ENCODE measurements around the gene DUS1L.
A peak's percentile ranks its signal among the peaks of the same experiment; 100 is the strongest.

Gene DUS1L

DNA sequence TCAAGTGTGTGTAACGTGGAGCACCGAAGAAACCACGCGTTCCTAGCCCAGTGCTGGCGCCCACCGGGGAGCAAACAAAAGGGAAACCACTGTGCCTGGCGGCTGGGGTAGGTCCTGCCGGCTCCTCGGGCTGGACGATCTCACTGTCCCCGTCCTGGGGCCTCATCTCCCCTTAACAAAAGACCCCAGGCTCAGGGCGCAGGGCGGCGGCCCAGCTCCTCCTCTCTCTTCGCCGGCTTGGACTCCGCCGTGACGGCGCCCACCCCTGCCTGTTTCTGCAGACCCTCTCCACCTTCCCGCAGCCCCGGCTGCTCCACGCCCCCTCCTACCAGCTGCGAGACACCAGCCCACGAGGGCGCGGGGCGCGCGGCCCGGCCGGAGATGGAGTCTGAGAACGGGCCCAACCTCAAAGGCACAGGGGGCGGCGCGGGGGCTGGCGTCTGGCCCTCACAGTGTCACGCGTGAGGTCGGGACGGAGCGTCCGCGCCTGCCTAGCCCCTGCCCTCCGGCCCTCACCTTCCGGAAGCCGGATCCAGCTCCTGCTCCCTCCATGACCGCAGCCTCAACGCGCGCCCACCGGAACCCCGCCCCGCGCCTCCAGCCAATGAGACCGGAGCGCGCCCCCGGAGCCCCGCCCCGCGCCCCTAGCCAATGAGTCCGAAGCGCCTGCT is 43.2 kb downstream of the DUS1L start, which contains the start of gene CENPX:
Gene CENPX (minus strand): TSS at position 569 of the 671 bp plus-strand sequence. CDS start 17 bp downstream, at position 552.
- DNase-seq, result peak; percentile 13

DNA sequence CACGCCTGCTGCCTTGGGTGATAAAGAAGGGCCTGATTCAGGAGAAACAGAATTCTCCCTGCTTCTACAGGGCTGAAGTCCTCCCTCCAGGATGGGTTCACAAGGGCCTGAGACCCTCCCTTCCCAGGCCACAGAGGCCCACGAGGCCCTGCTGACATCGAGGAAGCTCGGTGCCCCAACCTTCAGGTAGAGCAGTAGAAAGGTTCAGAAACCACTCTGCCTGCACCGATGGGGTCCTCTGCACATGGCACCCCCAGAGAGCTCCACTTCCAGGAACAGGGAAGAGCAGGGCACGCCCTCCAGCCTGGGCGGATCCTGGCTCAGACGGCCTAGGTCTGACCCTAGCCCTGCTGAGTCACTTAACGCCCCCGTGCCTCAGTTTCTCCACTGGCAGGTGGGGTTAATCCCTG is 43.7 kb downstream of the DUS1L start:
- no peak for DNase-seq

DNA sequence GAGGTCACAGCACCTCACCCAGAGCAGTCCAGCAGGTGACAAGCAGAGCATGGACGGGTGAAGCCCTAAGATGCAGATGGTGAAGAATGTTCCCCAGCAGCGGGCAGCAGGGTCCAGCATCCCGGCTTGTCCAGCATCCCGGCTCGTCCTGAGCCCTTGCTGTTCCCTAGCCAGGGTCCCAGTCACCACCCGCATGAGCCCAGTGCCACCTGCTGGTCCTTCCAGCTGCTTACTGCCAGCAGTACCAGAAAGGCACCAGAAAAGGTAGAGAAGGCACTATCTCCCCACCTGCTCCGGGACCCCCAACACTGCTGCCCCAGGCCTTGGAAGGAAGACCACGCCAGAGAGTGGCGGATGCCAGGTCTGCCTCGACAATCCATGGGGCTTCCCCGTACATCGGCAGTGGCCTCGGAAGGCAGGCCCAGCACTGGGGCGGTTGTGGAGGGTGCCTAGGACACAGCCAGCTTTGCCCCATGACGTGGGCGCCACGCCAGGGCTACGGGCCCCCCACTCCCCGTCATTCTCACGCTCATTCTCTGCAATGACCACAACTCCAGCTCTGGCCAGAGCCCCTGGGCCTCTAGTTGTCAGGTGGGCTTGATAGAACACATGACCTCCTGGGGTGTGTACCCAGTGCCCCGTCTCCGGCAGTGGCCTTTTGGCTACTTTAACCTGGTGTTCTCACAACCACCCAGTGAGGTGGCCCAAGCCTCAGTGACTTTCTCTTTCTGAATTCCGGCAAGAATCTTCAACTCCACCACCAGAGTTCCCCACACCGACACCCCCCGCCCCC is 44.3 kb downstream of the DUS1L start:
- peak; percentile 59 for DNase-seq

DNA sequence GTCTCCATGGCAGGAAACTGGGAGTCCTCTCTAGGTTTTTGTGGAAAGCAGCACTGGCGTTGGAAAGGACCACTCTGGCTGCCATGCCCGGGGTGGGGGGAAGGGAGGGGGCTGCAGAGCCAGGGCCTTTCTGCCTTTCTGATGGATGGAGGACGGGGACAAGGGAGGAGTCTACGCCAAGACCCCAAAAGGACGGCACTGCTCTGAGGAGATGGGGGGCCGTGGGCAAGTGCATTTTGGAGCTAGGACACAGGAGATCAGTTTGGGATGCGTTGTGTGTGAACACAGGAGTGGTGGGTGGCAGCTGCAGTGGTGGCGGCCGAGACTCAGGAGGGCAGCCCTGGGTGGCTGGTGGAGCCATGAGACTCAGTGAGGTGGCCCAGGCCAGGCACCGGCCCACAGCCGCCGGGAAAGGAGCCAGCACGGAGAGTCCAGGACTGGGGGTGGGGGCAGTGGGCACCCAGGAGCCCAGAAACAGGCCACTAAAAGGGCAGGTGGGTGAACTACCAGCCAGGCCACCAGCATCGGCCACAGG is 45.0 kb downstream of the DUS1L start:
- no peak for DNase-seq

DNA sequence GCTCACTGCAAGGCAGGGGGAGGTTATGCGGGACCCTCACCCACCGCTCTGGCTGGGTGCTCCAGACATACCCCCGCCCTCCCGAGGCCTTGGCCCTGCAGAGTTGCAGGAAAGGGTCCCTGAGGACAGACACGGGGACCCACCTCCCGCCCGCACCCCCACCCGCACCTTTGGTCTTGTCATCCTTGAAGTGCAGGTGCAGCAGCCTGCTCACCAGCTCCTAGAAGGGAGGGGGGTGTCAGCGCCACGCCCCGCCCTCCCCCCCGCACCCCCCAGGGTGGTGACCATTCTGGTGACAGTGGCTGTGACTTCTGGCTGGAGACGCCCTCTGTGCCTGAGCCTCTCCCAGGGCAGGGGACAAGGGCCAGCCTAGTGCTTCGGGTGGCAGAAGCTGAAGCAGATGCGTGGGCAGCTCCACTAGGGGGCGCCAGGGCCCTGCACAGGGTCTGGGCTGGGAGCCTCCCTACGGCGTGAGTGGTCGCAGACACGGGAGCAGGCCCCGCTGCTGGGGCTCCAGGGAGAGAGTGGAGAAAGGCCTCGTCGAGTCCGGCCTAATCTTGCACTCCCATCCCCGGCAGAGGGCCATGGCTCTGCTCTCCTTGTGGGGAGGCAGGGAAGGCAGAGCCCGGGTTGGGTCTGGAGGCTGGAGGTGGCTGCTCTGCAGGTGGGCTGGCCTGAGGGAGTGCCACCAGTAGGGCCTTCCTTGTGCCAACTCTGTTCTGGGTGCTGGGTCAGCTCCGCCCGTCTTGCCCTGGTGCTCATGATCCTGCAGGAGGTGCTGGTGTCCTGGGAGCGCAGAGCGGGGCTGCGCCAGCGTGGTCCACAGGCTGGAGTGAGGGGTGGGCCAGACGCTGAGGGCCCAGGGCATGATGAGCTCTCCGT is 45.7 kb downstream of the DUS1L start:
- DNase-seq, result peak; percentile 67

DNA sequence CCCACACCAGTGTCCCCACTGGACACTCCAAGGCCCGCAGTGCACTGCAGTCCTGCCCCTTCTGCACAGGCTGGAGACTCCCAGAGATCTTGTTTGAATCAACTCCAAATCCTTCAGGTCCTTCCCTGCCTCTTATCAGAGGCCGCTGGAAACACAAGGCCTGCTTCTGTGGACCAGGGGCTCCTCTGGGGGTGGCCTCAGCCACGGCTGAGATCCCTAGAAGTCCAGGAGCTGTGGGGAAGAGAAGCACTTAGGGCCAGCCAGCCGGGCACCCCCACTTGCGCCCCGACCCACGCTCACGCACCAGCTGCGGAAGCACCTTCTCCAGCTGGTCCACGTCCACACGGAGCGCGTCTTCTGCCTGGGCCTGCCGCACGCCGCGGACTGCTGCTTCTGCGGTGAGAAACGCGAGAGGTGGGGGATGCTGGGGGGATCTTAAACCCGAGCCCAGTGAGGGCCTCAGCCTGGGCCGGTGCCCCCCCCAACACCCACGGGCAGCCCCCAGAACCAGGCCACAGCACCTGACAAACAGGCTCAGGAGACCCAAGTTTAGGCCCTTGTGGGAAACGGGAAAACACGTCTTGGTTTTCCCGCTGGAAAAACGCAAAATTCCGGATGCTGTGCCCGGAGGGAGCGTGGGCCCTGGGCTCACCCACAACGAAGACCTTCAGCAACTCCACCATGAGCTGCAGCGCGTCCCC is 46.5 kb downstream of the DUS1L start:
- no peak for DNase-seq

DNA sequence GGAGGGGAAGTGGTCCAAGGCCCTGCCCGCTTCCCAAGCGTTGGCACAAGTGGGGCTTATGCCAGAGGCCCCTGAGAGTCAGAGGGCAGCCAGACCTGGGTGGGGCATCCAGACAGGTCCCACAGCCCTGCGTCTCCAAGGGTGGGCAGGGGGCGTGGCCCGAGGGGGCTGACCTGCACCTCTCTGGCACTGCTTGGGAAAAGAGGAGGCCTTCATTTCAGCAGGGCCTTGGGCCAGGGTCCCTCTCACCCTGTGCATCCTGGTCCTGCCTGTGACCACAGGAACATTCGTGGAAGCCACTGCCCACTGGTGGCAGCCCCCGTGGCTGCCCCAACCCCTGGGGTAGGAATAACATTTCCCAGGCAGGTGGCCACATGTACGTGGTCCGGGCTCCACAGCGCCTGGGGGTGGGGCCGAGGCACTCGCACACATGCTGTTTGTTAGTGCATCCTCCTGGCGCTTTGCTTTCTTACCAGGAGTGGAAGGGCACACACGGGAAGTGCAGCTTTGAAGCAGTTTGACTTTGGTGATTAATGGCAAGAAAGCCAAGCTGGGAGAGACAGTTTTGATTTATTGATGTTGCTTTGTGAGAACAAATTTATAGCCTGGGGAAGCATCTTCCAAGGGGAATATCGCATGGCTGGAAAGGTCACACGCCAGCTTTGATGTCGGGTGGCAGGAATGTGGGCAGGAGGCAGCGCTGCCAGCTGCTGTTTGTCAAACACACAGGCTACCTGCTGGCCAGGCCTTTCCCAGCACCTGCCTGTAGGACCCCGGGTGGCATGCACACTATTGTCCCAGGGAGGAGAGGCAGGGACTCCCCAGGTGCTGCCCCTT is 47.2 kb downstream of the DUS1L start:
- DNase-seq, result no peak

DNA sequence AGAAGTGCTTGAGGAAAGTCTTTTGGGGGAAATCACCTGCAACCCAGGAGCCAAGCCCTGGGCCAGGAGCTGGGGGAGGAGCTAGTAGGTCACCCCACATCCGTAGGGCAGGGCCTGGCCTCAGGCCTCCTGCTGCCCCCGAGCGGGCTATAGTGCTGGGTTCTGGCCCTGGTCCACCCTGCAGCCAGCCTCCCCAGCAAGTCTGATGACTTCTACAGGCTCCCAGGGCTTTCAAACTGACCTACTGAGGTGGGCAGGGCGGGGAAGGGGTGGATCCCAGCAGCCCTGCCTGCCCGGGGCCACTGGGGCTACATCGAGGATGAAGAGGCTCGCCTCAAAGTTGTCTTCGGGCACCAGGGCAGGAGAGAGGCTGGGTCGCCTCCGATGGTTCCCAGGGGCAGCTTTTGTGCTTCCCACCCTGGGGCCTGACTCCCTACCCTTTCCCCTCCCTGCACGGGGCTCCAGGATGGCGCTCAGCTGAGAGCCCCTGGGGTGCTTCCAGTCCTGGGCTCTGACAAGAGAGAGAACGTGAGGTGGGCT is 47.9 kb downstream of the DUS1L start:
- DNase-seq, result no peak

DNA sequence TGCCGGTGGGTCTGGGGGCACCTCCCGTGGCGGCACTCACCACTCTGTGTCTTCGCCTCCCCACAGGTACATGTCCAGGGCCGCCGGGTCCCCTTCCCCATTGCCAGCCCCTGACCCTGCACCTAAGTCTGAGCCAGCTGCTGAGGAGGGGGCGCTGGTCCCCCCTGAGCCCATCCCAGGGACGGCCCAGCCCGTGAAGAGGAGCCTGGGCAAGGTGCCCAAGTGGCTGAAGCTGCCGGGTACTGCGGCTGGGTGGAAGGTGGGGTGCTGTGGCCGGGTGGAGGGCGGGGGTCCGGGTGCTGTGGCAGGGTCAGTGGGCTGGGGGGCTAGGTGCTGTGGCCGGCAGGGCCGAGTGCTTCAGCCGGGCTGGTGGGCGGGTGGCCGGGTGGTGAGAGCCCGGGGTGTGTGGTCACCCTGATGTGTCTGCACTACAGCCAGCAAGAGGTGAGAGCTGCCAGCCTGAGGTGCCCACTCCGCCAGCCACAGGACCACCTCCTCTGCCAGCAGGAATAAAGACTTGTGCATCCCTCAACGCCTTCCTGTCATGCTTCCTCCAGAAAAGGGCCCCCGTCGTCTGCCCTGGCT is 48.6 kb downstream of the DUS1L start:
- DNase-seq, result no peak

DNA sequence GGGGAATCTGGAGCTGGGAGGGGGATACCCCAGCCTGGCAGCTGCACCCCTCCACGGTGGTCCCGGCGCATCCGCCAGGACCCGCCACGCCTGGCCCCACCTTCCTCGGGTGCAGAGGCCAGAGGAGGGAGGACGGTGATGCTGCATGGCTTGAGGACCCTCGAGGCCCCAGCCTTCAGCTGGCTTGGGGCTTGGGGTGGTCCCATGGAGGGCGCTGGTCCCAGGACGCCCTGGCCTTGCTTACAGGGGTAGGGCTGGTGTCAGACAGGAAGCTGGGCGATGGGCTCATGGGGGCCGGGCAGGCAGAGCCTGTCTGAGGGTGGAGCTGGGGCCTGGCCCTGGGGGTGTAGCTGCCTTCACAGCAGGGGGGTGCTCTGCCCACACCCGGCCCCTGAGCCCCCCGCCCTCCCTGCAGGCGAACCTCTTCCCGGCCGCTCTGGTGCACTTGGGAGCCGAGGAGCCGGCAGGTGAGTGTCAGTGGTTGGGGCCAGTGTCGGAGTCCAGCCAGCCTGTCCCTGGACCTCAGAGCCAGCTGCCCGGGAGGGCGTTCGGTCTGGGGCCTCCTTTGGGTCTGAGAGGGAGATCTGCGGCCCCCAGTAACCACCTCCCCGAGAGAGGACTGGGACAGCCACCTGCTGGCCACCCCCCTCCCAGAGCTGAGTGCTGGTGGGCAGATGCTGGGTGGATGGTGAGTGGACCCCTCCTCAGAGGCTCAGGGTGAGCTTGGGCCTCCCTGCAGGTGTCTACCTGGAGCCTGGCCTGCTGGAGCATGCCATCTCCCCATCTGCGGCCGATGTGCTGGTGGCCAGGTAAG is 49.3 kb downstream of the DUS1L start:
- no peak for DNase-seq

DNA sequence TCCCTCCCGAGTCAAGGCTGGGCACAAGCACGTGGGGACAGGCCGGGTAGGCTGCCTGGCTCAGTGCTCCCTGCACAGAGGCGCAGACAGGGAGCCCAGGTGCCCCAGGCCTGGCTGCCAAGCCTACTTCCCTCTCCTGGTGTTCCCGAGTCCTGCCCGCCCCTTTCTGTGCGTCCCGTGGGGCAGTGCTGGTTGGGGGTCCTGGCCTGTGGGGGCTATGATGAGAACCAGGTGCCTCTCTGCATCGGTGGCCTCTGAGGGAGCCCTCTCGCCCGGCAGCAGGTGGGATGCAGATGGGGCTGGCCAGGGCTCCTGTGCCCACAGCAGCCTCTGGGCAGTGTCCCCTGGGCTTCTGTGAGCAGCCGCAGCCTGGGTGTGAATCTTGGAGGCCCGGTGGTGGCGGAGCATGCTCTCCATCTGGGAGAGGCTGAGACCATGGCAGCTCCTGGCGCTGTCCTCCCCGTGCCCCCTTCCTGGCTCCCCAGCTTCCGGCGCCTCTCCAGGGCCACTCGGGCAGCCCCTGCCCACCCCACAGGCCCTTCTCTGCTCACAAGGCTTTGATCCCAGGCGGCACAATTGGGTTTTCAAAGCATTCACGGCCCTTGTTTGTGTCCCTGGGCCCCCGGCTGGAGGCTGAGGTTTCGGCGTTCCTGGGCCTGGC is 50.2 kb downstream of the DUS1L start:
- DNase-seq, result no peak

DNA sequence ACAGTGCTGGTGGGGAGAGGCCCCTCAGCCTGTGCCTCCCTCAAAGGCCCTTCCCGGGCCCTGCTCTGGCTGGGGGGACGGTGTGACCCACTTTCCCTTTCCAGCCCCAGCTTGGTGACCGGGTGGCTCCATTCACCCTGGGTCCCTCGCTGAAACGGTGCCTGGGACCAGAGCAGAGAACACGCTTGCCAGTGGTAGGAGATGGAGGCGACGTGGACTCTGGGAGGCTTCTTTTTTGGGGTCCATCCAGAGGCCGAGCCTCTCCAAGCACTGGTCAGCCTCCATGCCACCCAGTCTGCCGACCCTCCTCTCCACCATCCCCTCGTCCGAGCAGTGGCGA is 50.7 kb downstream of the DUS1L start:
- DNase-seq, result no peak

DNA sequence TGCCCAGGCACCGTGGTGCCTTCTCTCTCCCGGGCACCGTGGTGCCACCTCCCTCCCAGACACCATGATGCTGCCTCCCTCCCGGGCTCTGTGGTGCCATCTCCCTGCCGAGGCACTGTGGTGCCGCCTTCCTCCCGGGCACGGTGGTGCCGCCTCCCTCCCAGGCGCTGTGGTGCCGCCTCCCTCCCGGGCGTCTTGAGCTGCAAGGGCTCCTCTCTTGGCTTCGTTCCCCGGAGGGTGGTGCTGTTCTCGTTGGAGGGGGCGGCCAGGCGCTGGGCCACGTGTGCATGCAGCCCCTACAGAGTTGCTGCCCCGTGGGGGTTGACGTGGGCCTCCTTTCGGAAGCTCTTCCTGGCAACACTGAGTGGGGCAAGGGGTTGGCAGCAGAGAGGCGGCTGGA is 51.2 kb downstream of the DUS1L start:
- no peak for DNase-seq

DNA sequence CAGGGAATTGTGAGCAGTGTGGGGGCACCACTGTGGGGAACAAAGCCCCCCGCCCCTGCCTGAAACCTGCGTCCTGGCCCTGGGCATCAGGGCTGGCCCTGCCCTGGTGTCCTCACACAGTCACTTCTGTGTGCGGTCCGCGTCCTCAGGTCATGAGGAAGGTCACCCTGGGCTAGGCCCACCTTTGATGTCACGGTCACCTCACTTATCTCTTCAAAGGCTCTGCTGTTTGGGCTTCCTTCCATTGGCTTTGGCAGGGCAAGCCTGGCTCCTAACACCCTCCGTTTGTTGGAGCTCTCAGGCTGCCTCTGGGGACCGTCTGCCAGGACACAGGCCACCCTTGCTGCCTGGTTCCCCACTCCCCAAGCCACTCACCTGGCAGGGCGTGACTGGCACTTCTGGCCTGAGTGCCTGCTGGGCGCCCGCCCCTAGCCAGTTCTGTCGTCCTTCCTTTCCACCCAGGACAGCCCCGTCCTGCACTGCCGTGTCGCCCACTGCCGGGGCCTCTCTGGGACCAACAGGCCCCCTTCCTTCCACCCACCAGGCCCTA is 51.8 kb downstream of the DUS1L start:
- no peak for DNase-seq

DNA sequence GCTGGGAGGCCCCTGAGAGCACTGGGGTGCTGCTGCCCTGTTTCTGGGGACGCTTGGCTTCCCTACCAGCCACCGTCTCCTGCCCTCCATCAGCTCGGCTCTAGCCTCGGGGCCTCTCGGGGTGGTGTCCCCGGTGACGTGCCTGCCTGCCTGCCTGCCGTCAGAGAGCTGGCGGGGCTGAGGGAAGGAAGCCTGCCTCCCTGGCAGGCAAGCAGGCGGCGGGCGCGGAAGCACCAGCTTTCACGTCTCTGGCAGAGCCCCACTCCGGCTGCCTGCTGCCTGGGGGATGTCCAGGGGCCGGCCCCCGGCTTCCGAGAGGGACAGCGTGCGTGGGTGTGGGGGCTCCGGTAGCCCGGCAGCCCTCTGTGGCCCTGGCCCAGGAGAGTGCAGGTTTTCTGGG is 52.3 kb downstream of the DUS1L start:
- DNase-seq, result no peak

DNA sequence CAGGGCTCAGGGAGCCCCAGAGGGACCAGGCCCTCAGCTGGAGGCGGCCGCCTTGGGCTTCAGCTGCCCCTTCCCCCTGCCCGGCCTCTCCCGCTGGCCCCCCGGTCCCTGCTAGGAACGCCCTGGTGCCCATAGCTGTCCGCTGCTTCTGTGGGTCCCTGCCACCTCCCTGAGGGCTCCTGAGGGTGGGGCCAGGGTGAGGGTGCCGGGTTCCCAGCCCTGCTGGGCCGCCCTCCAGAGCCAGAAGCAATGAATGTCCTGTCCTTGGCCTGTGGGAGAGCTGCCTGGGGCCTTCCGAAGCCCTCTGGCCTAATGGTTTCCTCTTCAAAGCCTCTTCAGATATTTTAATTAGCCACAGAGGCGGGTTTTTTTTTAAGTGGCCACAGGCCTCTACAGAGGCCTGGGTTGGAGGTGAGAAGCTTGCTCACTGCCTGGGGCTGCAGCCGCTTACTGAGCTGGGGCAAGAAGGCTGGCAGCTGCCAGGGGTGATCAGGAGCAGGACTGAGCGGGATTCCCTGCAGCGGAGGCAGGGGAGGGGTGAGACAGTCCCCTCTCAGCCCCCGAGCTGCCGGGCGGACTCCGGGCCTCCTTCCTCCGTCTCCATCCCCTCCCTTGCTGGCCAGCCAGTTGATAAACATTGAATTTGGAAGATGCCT is 52.8 kb downstream of the DUS1L start:
- DNase-seq, result no peak

DNA sequence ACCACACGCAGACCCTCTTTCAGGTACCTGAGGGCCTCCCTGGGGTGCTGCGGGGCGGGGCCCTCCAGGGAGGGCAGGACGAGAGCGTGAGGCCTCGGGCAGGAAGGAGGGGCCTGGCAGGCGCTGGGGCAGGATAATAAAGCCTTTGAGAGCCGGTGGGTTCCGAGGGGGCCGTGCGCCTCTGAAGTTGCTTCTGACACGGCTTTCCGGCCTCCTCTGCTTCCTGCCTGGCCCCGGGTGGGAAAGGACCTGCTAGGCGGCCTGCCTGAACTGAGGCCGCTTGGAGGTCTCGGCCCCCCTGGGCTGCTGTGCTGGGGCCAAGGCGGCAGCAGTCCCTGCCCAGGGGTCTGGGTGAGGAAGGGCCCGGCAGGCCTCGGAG is 53.4 kb downstream of the DUS1L start:
- no peak for DNase-seq

DNA sequence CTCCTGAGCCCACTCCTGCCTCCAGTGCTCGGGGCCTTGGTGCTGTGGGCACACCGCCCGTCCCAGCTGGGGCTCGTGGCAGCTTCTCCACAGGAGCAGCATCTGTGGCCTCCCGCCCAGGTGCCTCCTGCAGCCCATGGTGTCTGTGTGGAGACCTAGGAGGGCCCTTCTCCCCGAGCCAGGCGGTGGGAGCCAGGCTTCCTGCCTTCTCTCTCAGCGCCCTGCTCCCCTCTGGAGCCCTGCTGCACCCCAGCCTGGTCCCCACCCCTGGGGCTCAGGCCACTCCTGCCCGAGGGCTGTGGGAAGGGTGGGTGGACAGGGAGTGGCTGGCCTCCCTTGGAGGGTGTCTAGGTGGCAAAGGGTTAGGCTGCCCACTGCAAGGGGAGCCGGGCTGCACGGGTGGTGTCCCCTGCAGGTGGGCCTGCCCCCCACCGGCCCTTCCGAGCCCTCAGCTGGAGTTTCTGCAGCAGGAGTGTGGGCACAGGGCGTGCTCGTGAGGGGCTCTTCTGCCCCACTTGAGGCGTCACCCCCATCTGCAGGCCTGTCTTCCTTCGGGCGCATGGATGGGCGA is 53.9 kb downstream of the DUS1L start:
- DNase-seq, result no peak
